Activated CD4-positive, alpha-beta T cell treated with anti-CD3 and anti-CD28 coated beads for 4 hours (primary cell): ENCODE measurements around the gene MROH7.

Experiments used
- DNase-seq, 2 donors: peaks; one replicate each; pipeline ENCODE4 v3.0.0-alpha.2; 2020

Gene MROH7

DNA sequence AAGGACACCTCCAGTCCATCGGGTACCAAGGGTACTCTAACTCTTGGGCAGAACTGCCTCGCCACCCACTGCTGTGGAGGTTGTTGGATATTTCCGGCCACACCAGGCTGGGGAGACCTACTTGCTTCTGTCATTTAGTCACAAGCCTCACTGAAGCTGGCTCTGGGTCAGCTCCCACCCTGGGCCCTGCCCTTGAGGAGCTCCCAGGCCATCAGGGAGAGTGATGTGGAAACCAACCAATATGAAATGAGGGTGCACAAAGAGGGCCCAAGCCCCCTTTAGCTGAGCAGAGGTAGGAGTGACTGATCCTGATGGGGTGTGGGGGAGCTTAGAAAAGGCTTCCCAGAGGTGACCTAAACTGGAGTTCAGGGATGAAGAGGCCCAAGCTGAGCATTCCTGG is 103.1 kb downstream of the MROH7 start:
- no peak for DNase-seq

DNA sequence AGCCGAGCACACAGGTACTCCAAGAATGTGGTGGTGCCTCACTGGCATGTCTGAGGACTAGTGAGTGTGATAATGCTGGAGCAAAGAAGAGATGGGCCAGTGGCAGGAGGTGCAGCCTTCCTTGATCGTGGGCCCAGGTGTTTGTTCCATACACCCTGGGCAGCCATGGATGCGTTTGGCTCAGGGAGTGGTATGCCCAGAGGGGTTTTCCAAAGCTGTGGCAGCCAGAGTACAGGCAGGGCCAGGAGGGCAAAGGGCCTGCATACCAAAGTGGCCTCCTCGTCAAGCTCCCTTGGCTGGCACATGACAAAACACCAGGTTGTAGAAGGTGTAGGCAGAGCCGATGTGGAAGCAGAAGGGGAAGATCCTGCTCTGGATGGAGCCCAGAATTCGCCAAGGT is 103.7 kb downstream of the MROH7 start:
- DNase-seq, result no peak

DNA sequence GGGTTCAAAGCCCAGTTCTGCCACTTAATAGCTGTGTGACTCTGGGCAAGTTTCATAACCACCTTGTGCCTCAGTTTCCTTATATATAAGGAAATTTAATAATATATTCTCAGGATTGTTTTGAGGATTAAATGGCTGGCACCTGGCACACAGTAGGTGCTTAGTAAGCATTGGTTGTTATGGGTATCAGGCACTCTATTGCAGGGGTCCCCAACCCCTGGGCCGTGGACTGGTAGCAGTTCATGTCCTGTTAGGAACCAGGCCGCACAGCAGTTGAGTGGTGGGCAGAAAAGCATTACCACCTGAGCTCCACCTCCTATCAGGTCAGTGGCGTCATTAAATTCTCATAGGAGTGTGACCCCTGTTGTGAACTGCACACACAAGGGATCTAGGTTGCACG is 104.3 kb downstream of the MROH7 start:
- DNase-seq, result no peak

DNA sequence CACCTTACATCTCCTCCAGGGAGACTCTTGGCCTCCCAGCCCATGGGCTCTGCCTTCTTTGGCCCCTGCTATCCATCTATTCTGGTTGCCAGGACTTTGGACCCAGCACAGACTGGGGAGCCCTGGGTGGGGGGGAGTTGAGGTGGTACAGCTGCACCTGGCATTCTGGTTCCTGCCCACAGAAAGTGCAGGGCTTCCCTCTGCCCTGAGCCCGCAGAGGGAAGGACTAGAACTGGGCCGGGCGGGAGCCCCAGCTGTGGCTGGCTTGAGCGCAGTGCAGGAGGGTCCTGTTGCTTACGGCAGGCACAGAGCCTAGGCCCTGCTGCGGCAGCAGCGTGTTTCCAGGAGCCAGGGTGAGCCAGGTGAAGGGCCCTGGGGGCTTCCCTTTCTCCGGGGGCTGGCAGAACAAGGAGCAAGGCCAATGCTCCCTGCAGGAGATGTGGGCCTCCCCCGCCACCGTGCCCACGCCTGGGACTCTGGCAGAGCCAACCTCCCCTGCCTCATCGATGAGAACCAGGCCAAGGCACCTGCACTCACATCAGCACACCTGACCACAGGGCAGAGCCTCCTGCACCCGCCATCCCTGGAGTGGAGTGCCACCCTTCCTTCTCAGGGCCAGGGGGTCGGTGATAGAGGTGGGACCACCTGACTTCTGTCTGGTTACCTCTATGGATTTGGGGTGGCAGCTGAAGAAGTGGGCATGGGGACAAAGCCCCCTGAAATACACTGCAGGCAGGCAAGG is 106.7 kb downstream of the MROH7 start:
- no peak for DNase-seq

DNA sequence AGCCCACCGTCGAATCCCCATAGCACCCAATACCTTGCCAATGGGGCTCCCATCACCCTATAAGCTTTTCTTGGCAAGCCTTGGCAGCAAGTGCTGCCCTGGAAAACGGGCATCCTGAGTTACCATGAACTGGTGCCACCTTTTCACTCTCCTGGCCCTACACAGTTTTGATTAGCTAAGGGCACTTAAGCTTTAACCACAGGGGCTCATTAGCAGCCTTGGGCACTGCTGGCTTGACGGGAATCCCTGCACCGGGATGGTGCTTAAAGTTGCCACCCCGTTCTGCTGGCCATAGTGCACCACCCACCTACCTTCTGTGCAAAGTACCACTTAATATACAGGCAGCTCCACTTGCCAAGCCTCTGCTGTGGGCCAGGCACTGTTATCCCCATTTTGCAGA is 109.0 kb downstream of the MROH7 start:
- no peak for DNase-seq

DNA sequence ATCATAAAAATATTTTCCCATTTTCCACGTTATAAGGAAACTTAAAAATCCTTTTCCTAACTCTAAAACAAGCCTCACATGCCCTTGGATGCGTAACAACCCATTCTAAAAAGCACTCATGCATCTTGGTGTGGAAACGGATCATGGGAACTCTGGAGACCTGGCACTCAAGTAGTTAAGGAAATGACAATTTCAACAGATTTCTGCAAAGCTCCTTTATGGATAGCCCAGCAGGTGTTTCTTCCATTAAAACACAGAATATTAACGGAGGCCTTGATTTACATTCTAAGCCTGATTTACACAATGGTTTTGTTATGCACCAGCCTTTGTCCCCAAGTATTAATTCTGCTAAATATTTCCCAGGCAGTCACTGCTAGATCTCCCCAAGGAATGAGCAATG is 109.8 kb downstream of the MROH7 start:
- DNase-seq, result no peak

DNA sequence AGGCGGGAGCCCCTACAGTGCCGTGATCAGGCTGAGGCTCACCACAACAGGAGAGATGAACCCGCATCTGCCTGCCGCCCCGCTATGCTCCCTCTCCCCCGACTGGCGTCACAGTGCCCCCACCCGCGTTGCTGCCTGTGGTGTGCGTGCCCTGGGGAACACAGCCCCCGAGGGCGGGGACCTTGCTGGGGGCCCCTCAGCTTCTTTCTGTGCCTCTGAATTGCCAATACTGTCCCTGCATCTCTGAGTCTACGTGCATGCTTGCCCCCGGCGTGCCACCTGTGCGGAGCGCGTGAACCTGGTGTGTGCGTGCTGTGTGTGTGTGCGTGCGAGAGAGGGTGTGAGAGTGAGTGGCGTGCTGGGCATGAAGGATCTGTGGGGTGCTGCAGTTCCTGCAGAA is 112.5 kb downstream of the MROH7 start:
- DNase-seq, result no peak

DNA sequence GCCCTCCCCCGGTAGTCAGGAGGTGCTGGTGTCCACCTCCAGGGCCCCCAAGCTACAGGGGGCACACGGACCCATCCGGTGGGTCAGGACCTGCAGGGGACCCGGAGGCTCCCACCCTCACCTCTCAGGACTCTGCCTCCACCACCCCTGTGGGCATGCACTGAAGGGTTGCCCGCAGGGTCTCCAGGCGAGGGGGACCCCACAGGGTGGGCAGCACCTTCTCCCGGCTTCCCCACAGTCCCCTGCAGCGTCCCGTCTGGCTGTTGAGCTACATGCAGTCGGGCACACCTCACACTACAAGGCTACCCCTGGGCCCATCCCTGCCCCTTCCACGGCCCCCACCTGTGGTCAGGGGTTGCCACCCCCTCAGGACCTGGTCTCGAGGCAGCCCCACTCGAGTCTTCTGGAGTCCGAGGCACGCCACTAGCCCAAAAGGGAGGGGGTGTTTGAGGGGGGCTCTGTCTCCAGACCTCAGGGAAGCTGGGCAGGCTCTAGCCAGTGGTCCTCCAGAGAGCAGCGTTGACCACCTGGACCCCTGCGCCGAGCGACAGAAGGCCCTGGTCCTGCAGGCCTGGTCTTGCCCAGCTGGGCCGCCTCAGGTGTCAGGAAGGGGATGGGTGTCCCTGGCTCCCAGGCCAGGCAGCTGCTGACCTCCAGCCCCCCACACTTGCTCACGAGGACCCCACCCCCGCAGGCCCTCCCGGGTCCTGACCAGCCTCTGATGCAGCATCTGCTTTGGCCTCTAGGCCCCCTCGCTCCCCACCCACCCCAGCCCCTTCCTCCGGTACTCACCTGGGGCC is 113.1 kb downstream of the MROH7 start:
- no peak for DNase-seq

DNA sequence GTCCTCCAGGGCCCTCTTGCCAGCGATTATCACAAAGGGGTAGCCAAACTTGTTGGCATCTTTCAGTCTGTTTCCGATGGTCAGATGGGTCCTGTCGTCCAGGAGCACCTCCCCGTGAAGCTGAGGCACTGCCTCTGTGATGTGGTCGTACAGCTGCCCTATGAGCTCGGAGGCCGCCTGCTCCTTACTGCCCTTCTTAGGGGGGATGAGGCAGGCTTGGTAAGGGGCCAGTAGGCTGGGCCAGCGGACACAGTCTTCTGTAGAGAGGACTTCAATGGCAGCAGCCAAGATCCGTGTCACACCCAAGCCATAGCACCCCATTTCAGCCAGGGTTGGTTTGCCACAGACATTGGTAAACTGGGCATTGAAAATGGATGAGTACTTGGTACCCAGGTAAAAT is 116.2 kb downstream of the MROH7 start:
- DNase-seq, result no peak

DNA sequence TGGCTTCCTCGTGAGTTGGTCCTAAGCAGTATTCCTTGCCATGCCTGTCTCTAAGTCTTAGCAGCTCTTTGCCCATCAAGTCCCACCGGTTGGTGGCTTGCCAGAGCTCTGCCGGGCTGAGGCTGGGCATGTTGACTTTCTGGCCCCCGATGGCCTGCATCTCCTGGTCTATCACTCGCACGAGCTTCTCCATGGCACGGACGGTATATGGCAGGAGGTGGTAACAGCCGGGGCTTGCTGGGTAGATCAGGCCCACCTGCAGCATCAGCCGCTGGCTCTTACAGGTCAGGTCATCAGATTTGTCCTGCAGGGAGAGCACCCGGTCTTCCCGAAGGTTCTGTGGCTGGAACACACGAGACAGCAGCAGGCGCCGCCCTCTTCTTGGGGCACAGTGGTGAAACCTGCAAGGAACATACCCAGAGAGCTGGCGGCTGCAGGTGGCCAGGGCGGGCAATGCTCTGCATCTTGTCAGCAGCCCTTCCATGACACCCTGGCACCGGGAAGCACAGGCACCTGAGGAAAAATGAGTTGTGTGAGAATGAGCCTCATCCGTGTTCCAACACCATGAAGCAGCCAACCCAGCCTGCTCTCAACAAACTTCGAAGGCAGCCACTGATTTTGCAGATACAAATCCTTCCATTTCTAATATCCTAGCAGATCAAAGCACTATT is 117.2 kb downstream of the MROH7 start:
- DNase-seq, result no peak
